GM12878 (cell line): Measurements from ENCODE around the gene RIN1. TPM values are rescaled to one million over a fixed set of nuclear protein-coding genes. Genes with fewer than 3 reads are reported as not detected.

Source experiments
- ATAC-seq: fragments of 200-7000 bp; cut with Tn5 transposase; 3 replicates; pipeline ENCODE4 v1.9.1; 2020; ENCODE audit warnings: mild to moderate bottlenecking, moderate library complexity
- BruUV-seq: library from RNA; stranded (reverse); fragments of 400-500 nt; replicated peaks from 2 replicates; lab custom pipeline; 2021; lab: Mats Ljungman, UMichigan
- CTCF ChIA-PET: fragments of 300-600 bp; sonication (Branson Sonifier 250); formaldehyde crosslinking; extraction: SDS; loops from one replicate; lab custom pipeline; 2021; ENCODE audit warnings: inconsistent platforms; lab: Yijun Ruan, JAX
- POLR2A ChIA-PET: fragments of 350-600 bp; formaldehyde crosslinking; extraction: SDS; loops from one replicate; lab custom pipeline; 2021; ENCODE audit warnings: inconsistent platforms; lab: Charles Lee
- RAD21 ChIA-PET: fragments of 300-600 bp; sonication (Branson Sonifier 250); formaldehyde crosslinking; loops from one replicate; lab custom pipeline; 2023; ENCODE audit warnings: antibody characterized with exemption; ENCODE audit not compliant: unreplicated experiment; lab: Charles Lee
- SMC1A ChIA-PET: fragments of 300-600 bp; sonication (Branson Sonifier 250); formaldehyde crosslinking; loops from one replicate; lab custom pipeline; 2023; ENCODE audit not compliant: unreplicated experiment, uncharacterized antibody; lab: Charles Lee
- DNase-seq: peaks from one replicate; pipeline ENCODE4 v3.0.0-alpha.2; 2011; ENCODE audit warnings: low read depth, low spot score
- FAIRE-seq: peaks from 3 replicates; lab custom pipeline; 2011; peaks lifted over from hg19 to GRCh38; lab: Jason Lieb, UNC
- H2AFZ ChIP-seq: 2 replicates; pipeline ENCODE4 v1.6.0; 2011; ENCODE audit warnings: low read depth, low read length, control low read depth; ENCODE audit not compliant: control insufficient read depth
- H3K27ac ChIP-seq: 2 replicates; pipeline ENCODE4 v1.5.1; 2011; ENCODE audit warnings: control low read depth; ENCODE audit not compliant: control insufficient read depth, insufficient read depth
- H3K27me3 ChIP-seq, 2 experiments: replicated peaks in 1 of 2; 2 replicates each; pipeline versions ENCODE4 v1.6.0 to v1.6.1; 2011; ENCODE audit warnings: low read length in 1 of 2; ENCODE audit not compliant: control insufficient read depth in 2 of 2, insufficient read depth in 2 of 2
- H3K36me3 ChIP-seq, 2 experiments: 2 replicates each; pipeline ENCODE4 v1.5.1; 2011; ENCODE audit warnings: low read length in 1 of 2; ENCODE audit not compliant: control insufficient read depth in 2 of 2, insufficient read depth in 2 of 2
- H3K4me1 ChIP-seq: 2 replicates; pipeline ENCODE4 v1.6.1; 2011; ENCODE audit warnings: mild to moderate bottlenecking, low read length, moderate library complexity, mixed read lengths; ENCODE audit not compliant: control insufficient read depth, insufficient read depth
- H3K4me2 ChIP-seq: 2 replicates; pipeline ENCODE4 v1.6.0; 2011; ENCODE audit warnings: control low read depth; ENCODE audit not compliant: control insufficient read depth, insufficient read depth
- H3K4me3 ChIP-seq: fragments of 200-600 bp; sonication (generic); 2 replicates; pipeline ENCODE4 v1.5.1; 2016
- H3K79me2 ChIP-seq: 2 replicates; pipeline ENCODE4 v1.6.0; 2011; ENCODE audit warnings: low read length; ENCODE audit not compliant: control insufficient read depth, insufficient read depth
- H3K9ac ChIP-seq: 2 replicates; pipeline ENCODE4 v1.8.0; 2011; ENCODE audit warnings: low read length, control low read depth, mixed read lengths; ENCODE audit not compliant: control insufficient read depth, insufficient read depth
- H3K9me3 ChIP-seq: replicated peaks from 3 replicates; pipeline ENCODE4 v1.5.1; 2011; ENCODE audit warnings: mild to moderate bottlenecking, low read length; ENCODE audit not compliant: control insufficient read depth, insufficient read depth
- H4K20me1 ChIP-seq: 2 replicates; pipeline ENCODE4 v1.6.0; 2011; ENCODE audit not compliant: control insufficient read depth, insufficient read depth
- CHD2 ChIP-seq: IDR thresholded peaks from 2 replicates; pipeline ENCODE4 v1.6.1; 2011; ENCODE audit warnings: low read depth, low read length, improper control_type of control experiment, borderline replicate concordance
- GATAD2B ChIP-seq: fragments of 450-650 bp; conservative IDR thresholded peaks from 2 replicates; pipeline ENCODE4 v1.6.1; 2017; ENCODE audit warnings: low read depth, mild to moderate bottlenecking, moderate library complexity
- IKZF1 ChIP-seq: fragments of 450-650 bp; conservative IDR thresholded peaks from 2 replicates; pipeline ENCODE4 v1.6.1; 2017; ENCODE audit warnings: antibody characterized with exemption, mild to moderate bottlenecking
- IRF4 ChIP-seq: IDR thresholded peaks from 2 replicates; pipeline ENCODE4 v1.6.1; 2011; ENCODE audit warnings: low read depth, low read length
- MYB ChIP-seq: fragments of 150-350 bp; IDR thresholded peaks from 2 replicates; pipeline ENCODE4 v1.6.1; 2014; ENCODE audit warnings: mild to moderate bottlenecking, low read depth, low read length, borderline replicate concordance
- PML ChIP-seq: IDR thresholded peaks from 2 replicates; pipeline ENCODE4 v1.6.1; 2012; ENCODE audit warnings: low read length, inconsistent platforms
- RAD21 ChIP-seq: IDR thresholded peaks from 2 replicates; pipeline ENCODE4 v1.6.1; 2011; ENCODE audit warnings: mild to moderate bottlenecking, low read depth, low read length, moderate library complexity; ENCODE audit not compliant: insufficient read depth
- SIX5 ChIP-seq: IDR thresholded peaks from 2 replicates; pipeline ENCODE4 v1.6.1; 2011; ENCODE audit warnings: mild to moderate bottlenecking, low read depth, low read length, moderate library complexity; ENCODE audit not compliant: severe bottlenecking
- SRF ChIP-seq, 2 experiments: IDR thresholded peaks; 2 replicates each; pipeline ENCODE4 v1.6.1; 2011; ENCODE audit warnings: low read depth in 2 of 2, low read length in 2 of 2, mild to moderate bottlenecking in 1 of 2, moderate library complexity in 1 of 2
- ZNF622 ChIP-seq: fragments of 450-650 bp; IDR thresholded peaks from 2 replicates; pipeline ENCODE4 v1.6.1; 2017; ENCODE audit warnings: mild to moderate bottlenecking, inconsistent platforms
- WGBS: methylation state at CpG from one replicate; pipeline ENCODE4 v1.1.6; 2016; ENCODE audit warnings: low lambda C conversion rate; ENCODE audit not compliant: insufficient replicate concordance, insufficient coverage; ENCODE audit errors: missing lambda C conversion rate; 5-methylcytosine and 5-hydroxymethylcytosine counted together
- in situ Hi-C: fragments of 300-500 bp; cut with MboI; formaldehyde crosslinking; loops from 9 replicates; pipeline ENCODE4 v1.14.3; 2018; ENCODE audit warnings: mixed read lengths
- intact Hi-C: fragments of 100-400 bp; cut with micrococcal nuclease; formaldehyde crosslinking; loops from one replicate; pipeline ENCODE4 v1.14.2; 2022; ENCODE audit not compliant: unreplicated experiment
- polyA plus RNA-seq, 11 experiments: library from polyadenylated mRNA; depleted of rRNA in 4 of 11; unstranded in 6 of 11; stranded (reverse) in 5 of 11; fragments of >200 nt; fragmentation: Nextera tagmentation in 4 of 11; fragmentation: Illumina TruSeq in 1 of 11; extraction: Ambion mirVana in 4 of 11; extraction: Trizol in 1 of 11; gene quantifications; 1 replicate in 1 of 11; 2 replicates in 10 of 11; pipeline versions ENCODE4 v1.2.1 to v1.2.3, GENCODE V29; 2011 to 2016; ENCODE audit warnings: inconsistent platforms in 2 of 11, missing spikeins in 2 of 11, low read depth in 1 of 11
- total RNA-seq, 4 experiments: library from RNA; depleted of rRNA in 3 of 4; stranded (reverse); fragments of >200 nt in 3 of 4; fragmentation: Illumina TruSeq in 1 of 4; extraction: Trizol in 1 of 4; gene quantifications; 2 replicates each; pipeline versions ENCODE4 v1.2.1 to v1.2.3, GENCODE V29; 2013 to 2021
- TF ChIP-seq, protein P1 (sequence below): fragments of 450-650 bp; IDR thresholded peaks from 2 replicates; pipeline ENCODE4 v1.6.1; 2014; ENCODE audit warnings: mild to moderate bottlenecking
- TF ChIP-seq, protein P2 (sequence below): IDR thresholded peaks from 2 replicates; pipeline ENCODE4 v1.6.1; 2012; ENCODE audit warnings: low read length, inconsistent platforms
- TF ChIP-seq, protein P3 (sequence below): fragments of 450-650 bp; IDR thresholded peaks from 2 replicates; pipeline ENCODE4 v1.6.1; 2018; ENCODE audit warnings: mild to moderate bottlenecking, low read depth, moderate library complexity; ENCODE audit not compliant: partially characterized antibody
- TF ChIP-seq, protein P4 (sequence below): fragments of 450-650 bp; IDR thresholded peaks from 2 replicates; pipeline ENCODE4 v1.6.1; 2017; ENCODE audit warnings: low read depth, mild to moderate bottlenecking, moderate library complexity

Gene RIN1
- total and polyA plus RNA-seq, 10 of the 15 experiments (the other 5 are each of a cell fraction or from before 2014, with no cell fraction given) = 0.04 to 0.69 (median 0.22) TPM; not detected in 1

DNA sequence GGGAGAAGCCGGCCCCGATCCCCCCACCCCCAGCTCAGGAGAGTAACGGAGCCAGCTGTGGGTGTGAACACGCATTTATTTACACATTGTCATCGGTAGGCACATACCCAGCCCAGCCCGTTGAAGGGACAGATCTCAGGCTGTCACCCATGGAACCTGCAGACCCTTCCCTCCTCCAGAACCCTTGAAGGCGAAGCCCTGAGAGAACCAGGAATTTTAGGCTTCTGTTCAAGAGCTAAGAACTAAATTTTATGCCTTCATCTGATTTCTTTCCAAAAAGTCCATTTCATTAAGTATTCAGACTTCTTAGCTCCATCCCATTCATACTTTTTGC is 9.0 kb upstream of the RIN1 start (continued):
- TF ChIP-seq GATAD2B = no peak

DNA sequence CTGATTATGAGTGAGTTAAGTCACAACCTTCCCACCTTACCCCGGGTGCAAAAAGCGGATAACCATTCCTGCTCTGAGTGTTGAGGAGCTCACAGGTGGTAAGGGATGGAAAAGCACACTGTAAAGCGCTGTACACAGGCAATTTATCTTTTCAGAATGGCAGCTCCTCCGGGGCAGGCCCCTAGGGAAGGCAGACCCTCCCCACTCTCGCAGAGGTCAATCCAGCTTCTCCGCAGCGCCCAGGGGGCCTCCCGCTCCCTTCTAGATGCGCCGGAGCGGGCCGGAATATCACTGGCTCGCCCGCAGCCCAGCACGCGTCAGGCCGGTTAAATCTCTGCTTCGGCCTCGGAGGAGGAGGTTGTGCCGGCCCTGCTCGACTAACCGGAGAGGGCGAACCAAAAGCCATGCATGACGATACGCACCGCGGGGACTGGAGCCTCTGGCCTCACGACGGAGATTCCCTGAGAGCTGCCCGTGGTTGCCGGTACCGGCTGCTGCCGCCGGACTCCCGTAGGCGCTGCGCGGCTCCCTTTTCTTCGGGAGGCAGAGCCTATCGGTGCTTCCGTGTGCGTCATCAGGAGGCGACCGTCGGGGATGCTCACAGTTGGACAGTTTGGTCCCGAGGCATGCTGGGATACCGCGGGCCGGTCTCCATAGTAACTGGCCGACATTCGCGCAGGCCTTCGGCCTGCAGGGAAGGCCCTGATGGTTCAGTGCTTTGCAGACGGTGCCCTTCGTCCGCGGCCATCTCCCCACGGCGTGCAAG is 8.5 kb upstream of the RIN1 start, which contains the start of gene BRMS1:
Gene BRMS1, minus strand, starts transcription at position 555 of the 766 bp plus-strand sequence. CDS start 2,870 bp downstream, outside the sequence.
- WGBS = 1% methylated on average over 59 of the region's 59 CpGs
- Histone ChIP-seq H3K4me2 (peak within 1 kb of the TSS; percentile 83), H3K36me3 (peaks cover 0 to 14% of the 10 kb centered on the region in 2 experiments; a peak in 2 of 4 replicates), H3K9ac (peak within 1 kb of the TSS; percentile 93), H2AFZ (peak within 1 kb of the TSS; percentile 93), H3K4me1 (peaks cover 17% of the 10 kb centered on the region), H3K9me3 (no peaks in the 10 kb centered on the region), H3K79me2 (peaks cover 17% of the 10 kb centered on the region), H3K27me3 (no peaks in the 10 kb centered on the region), H3K27ac (peak within 1 kb of the TSS; percentile 57), H4K20me1 (no peaks in the 10 kb centered on the region), H3K4me3 (peak within 1 kb of the TSS; percentile 87)
- DNase-seq (peak; percentile 79), FAIRE-seq (peak; percentile 35), ATAC-seq (peak; percentile 87)
- ChIA-PET POLR2A (interaction anchor here (0.8 to 3.9 kb wide), 6 partner anchors 9 to 77 kb away, joined by 3 to 19 read pairs (median 6); partner anchors contain the start of genes RAB1B, RIN1, SLC29A2 and YIF1A), CTCF (interaction anchor here (0.5 to 7.4 kb wide), 11 partner anchors 8 to 591 kb away, joined by 3 to 44 read pairs (median 4); partner anchors contain the start of genes RIN1 and SLC29A2), RAD21 (interaction anchor here (1.0 to 2.0 kb wide), 6 partner anchors 8 to 56 kb away, joined by 3 to 10 read pairs (median 4); partner anchors contain the start of genes RIN1, SLC29A2 and YIF1A), SMC1A (interaction anchor here (0.8 to 2.3 kb wide), 5 partner anchors 10 to 334 kb away, joined by 3 to 7 read pairs (median 5); partner anchors contain the start of genes MRPL11 and RBM4B)
- intact Hi-C loops (loop anchor here (2.0 kb wide), 1 partner anchor 32 kb away; no protein-coding TSS in a partner anchor), in situ Hi-C loops (no loop called here)
- BruUV-seq = no TSS peak
- TF ChIP-seq SRF (IDR thresholded peaks at IDR 0.05; ENCODE audit: low read depth in 2 of 2, low read length in 2 of 2) (peak in 1 of 2 experiments; percentile 89; a peak in 2 of 4 replicates), IKZF1 (peak; percentile 74), IRF4 (no peak), SIX5 (peak; percentile 62), RAD21 (no peak), CHD2 (peak; percentile 82), PML (peak; percentile 83; the same call in 1 of the 2 replicates), ZNF622 (no peak), MYB (peak; percentile 94)
- TF ChIP-seq, protein P1, sequence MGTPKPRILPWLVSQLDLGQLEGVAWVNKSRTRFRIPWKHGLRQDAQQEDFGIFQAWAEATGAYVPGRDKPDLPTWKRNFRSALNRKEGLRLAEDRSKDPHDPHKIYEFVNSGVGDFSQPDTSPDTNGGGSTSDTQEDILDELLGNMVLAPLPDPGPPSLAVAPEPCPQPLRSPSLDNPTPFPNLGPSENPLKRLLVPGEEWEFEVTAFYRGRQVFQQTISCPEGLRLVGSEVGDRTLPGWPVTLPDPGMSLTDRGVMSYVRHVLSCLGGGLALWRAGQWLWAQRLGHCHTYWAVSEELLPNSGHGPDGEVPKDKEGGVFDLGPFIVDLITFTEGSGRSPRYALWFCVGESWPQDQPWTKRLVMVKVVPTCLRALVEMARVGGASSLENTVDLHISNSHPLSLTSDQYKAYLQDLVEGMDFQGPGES = 0 out of 2 replicates have a peak, but pooled peaks have one; percentile 38
- TF ChIP-seq, protein P2, sequence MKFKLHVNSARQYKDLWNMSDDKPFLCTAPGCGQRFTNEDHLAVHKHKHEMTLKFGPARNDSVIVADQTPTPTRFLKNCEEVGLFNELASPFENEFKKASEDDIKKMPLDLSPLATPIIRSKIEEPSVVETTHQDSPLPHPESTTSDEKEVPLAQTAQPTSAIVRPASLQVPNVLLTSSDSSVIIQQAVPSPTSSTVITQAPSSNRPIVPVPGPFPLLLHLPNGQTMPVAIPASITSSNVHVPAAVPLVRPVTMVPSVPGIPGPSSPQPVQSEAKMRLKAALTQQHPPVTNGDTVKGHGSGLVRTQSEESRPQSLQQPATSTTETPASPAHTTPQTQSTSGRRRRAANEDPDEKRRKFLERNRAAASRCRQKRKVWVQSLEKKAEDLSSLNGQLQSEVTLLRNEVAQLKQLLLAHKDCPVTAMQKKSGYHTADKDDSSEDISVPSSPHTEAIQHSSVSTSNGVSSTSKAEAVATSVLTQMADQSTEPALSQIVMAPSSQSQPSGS = no peak
- TF ChIP-seq, protein P3, sequence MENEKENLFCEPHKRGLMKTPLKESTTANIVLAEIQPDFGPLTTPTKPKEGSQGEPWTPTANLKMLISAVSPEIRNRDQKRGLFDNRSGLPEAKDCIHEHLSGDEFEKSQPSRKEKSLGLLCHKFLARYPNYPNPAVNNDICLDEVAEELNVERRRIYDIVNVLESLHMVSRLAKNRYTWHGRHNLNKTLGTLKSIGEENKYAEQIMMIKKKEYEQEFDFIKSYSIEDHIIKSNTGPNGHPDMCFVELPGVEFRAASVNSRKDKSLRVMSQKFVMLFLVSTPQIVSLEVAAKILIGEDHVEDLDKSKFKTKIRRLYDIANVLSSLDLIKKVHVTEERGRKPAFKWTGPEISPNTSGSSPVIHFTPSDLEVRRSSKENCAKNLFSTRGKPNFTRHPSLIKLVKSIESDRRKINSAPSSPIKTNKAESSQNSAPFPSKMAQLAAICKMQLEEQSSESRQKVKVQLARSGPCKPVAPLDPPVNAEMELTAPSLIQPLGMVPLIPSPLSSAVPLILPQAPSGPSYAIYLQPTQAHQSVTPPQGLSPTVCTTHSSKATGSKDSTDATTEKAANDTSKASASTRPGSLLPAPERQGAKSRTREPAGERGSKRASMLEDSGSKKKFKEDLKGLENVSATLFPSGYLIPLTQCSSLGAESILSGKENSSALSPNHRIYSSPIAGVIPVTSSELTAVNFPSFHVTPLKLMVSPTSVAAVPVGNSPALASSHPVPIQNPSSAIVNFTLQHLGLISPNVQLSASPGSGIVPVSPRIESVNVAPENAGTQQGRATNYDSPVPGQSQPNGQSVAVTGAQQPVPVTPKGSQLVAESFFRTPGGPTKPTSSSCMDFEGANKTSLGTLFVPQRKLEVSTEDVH = peak; percentile 76
- TF ChIP-seq, protein P4, sequence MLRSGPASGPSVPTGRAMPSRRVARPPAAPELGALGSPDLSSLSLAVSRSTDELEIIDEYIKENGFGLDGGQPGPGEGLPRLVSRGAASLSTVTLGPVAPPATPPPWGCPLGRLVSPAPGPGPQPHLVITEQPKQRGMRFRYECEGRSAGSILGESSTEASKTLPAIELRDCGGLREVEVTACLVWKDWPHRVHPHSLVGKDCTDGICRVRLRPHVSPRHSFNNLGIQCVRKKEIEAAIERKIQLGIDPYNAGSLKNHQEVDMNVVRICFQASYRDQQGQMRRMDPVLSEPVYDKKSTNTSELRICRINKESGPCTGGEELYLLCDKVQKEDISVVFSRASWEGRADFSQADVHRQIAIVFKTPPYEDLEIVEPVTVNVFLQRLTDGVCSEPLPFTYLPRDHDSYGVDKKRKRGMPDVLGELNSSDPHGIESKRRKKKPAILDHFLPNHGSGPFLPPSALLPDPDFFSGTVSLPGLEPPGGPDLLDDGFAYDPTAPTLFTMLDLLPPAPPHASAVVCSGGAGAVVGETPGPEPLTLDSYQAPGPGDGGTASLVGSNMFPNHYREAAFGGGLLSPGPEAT = peak; percentile 88
